DND-41 (cell line): Measurements from ENCODE around the gene ICAM5.

Source experiments
- ATAC-seq: fragments of 200-7000 bp; cut with Tn5 transposase; 3 replicates; pipeline ENCODE4 v1.9.1; 2021; ENCODE audit warnings: low read depth; ENCODE audit not compliant: insufficient read depth
- DNase-seq: peaks from one replicate; pipeline ENCODE4 v3.0.0-alpha.2; 2020
- H2AFZ ChIP-seq: 2 replicates; pipeline ENCODE4 v1.6.0; 2012; ENCODE audit warnings: low read depth, low read length
- H3K27ac ChIP-seq: 2 replicates; pipeline ENCODE4 v1.5.1; 2012; ENCODE audit warnings: low read length, inconsistent platforms
- H3K27me3 ChIP-seq: fragments of 200-600 bp; sonication (generic); 2 replicates; pipeline ENCODE4 v1.6.0; 2012; ENCODE audit warnings: low read length, mild to moderate bottlenecking, inconsistent platforms; ENCODE audit not compliant: insufficient read depth, poor library complexity
- H3K36me3 ChIP-seq: 2 replicates; pipeline ENCODE4 v1.5.1; 2012; ENCODE audit warnings: low read length, inconsistent platforms; ENCODE audit not compliant: insufficient read depth
- H3K4me1 ChIP-seq: 2 replicates; pipeline ENCODE4 v1.5.1; 2012; ENCODE audit warnings: mild to moderate bottlenecking, low read length; ENCODE audit not compliant: insufficient read depth
- H3K4me2 ChIP-seq: 2 replicates; pipeline ENCODE4 v1.6.0; 2012; ENCODE audit warnings: mild to moderate bottlenecking, moderate library complexity, low read length, inconsistent platforms; ENCODE audit not compliant: insufficient read depth
- H3K4me3 ChIP-seq, 2 experiments: fragments of 200-600 bp in 1 of 2; shearing (Covaris generic) in 1 of 2; 2 replicates each; pipeline ENCODE4 v1.5.1; 2012 to 2016; ENCODE audit warnings: inconsistent platforms in 2 of 2, low read length in 2 of 2, mild to moderate bottlenecking in 2 of 2, low read depth in 1 of 2, moderate library complexity in 1 of 2
- H3K79me2 ChIP-seq: 2 replicates; pipeline ENCODE4 v1.6.0; 2012; ENCODE audit warnings: low read length, inconsistent platforms; ENCODE audit not compliant: insufficient read depth
- H3K9ac ChIP-seq: 2 replicates; pipeline ENCODE4 v1.6.0; 2012; ENCODE audit warnings: low read depth, mild to moderate bottlenecking, inconsistent platforms, low read length, moderate library complexity
- H3K9me3 ChIP-seq: 2 replicates; pipeline ENCODE4 v1.5.1; 2012; ENCODE audit warnings: low read length, moderate library complexity, mild to moderate bottlenecking, inconsistent platforms; ENCODE audit not compliant: insufficient read depth, severe bottlenecking
- H4K20me1 ChIP-seq: 2 replicates; pipeline ENCODE4 v1.6.0; 2012; ENCODE audit warnings: low read length; ENCODE audit not compliant: insufficient read depth
- EZH2 ChIP-seq: IDR thresholded peaks from 3 replicates; pipeline ENCODE4 v1.6.1; 2012; ENCODE audit warnings: borderline replicate concordance, low read depth, mild to moderate bottlenecking, moderate library complexity, low read length, inconsistent platforms; ENCODE audit not compliant: severe bottlenecking
- TF ChIP-seq, protein P1 (sequence below): IDR thresholded peaks from 2 replicates; pipeline ENCODE4 v1.5.1; 2012; ENCODE audit warnings: borderline replicate concordance, low read length, moderate library complexity, mild to moderate bottlenecking; ENCODE audit not compliant: poor library complexity, severe bottlenecking; ENCODE audit errors: extremely low read depth

ICAM5 gene

DNA sequence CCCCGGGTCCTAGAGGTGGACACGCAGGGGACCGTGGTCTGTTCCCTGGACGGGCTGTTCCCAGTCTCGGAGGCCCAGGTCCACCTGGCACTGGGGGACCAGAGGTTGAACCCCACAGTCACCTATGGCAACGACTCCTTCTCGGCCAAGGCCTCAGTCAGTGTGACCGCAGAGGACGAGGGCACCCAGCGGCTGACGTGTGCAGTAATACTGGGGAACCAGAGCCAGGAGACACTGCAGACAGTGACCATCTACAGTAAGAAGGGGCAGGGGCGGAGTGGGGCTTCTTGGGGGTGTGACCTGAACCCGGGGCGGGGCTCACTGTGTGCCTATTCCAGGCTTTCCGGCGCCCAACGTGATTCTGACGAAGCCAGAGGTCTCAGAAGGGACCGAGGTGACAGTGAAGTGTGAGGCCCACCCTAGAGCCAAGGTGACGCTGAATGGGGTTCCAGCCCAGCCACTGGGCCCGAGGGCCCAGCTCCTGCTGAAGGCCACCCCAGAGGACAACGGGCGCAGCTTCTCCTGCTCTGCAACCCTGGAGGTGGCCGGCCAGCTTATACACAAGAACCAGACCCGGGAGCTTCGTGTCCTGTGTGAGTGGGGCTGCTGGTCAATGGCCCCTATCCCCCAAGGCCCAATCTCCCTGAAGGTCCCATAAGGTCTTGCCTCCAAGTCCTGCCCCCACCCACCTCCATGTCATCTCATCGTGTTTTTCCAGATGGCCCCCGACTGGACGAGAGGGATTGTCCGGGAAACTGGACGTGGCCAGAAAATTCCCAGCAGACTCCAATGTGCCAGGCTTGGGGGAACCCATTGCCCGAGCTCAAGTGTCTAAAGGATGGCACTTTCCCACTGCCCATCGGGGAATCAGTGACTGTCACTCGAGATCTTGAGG lies 5.4 kb upstream of the ICAM5 start:
- no peak overlapping the region for H3K4me3 ChIP-seq
- H3K4me1 ChIP-seq = peaks cover 23% of the 10 kb centered on the region
- no peaks in the 10 kb centered on the region for H3K27me3 ChIP-seq
- no peaks in the 10 kb centered on the region for H3K79me2 ChIP-seq
- no peak overlapping the region for H3K9ac ChIP-seq
- no peak overlapping the region for H3K27ac ChIP-seq
- no peak for ATAC-seq
- H3K4me2 ChIP-seq = no peak overlapping the region
- no peaks in the 10 kb centered on the region for H3K9me3 ChIP-seq
- no peaks in the 10 kb centered on the region for H4K20me1 ChIP-seq
- peaks cover 17% of the 10 kb centered on the region for H3K36me3 ChIP-seq
- no peak overlapping the region for H2AFZ ChIP-seq
- no peak for DNase-seq
- TF ChIP-seq, protein P1, sequence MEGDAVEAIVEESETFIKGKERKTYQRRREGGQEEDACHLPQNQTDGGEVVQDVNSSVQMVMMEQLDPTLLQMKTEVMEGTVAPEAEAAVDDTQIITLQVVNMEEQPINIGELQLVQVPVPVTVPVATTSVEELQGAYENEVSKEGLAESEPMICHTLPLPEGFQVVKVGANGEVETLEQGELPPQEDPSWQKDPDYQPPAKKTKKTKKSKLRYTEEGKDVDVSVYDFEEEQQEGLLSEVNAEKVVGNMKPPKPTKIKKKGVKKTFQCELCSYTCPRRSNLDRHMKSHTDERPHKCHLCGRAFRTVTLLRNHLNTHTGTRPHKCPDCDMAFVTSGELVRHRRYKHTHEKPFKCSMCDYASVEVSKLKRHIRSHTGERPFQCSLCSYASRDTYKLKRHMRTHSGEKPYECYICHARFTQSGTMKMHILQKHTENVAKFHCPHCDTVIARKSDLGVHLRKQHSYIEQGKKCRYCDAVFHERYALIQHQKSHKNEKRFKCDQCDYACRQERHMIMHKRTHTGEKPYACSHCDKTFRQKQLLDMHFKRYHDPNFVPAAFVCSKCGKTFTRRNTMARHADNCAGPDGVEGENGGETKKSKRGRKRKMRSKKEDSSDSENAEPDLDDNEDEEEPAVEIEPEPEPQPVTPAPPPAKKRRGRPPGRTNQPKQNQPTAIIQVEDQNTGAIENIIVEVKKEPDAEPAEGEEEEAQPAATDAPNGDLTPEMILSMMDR = no peak
- TF ChIP-seq EZH2 = no peak

DNA sequence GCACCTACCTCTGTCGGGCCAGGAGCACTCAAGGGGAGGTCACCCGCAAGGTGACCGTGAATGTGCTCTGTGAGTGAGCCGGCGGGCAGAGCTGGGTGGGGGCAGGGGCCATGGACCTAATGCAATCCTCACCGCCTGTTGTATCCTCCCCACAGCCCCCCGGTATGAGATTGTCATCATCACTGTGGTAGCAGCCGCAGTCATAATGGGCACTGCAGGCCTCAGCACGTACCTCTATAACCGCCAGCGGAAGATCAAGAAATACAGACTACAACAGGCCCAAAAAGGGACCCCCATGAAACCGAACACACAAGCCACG lies 4.8 kb upstream of the ICAM5 start:
- ATAC-seq (no peak), DNase-seq (no peak)
- no peaks in the 10 kb centered on the region for H4K20me1 ChIP-seq
- no peaks in the 10 kb centered on the region for H3K79me2 ChIP-seq
- no peak overlapping the region for H3K27ac ChIP-seq
- no peak overlapping the region for H3K9ac ChIP-seq
- no peak overlapping the region for H3K4me2 ChIP-seq
- H3K4me1 ChIP-seq = peaks cover 23% of the 10 kb centered on the region
- TF ChIP-seq, protein P1 = no peak
- no peak for TF ChIP-seq EZH2
- no peak overlapping the region for H2AFZ ChIP-seq
- no peak overlapping the region for H3K4me3 ChIP-seq
- peaks cover 17% of the 10 kb centered on the region for H3K36me3 ChIP-seq
- no peaks in the 10 kb centered on the region for H3K9me3 ChIP-seq
- H3K27me3 ChIP-seq = no peaks in the 10 kb centered on the region

DNA sequence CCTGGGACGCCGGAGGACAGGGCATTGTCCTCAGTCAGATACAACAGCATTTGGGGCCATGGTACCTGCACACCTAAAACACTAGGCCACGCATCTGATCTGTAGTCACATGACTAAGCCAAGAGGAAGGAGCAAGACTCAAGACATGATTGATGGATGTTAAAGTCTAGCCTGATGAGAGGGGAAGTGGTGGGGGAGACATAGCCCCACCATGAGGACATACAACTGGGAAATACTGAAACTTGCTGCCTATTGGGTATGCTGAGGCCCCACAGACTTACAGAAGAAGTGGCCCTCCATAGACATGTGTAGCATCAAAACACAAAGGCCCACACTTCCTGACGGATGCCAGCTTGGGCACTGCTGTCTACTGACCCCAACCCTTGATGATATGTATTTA lies 4.4 kb upstream of the ICAM5 start:
- TF ChIP-seq EZH2 = no peak
- TF ChIP-seq, protein P1 = no peak
- Histone ChIP-seq H3K27me3 (no peaks in the 10 kb centered on the region), H3K27ac (no peak overlapping the region), H4K20me1 (no peaks in the 10 kb centered on the region), H3K36me3 (peaks cover 17% of the 10 kb centered on the region), H3K4me3 (no peak overlapping the region), H3K79me2 (no peaks in the 10 kb centered on the region), H2AFZ (no peak overlapping the region), H3K4me1 (peaks cover 23% of the 10 kb centered on the region), H3K4me2 (no peak overlapping the region), H3K9ac (no peak overlapping the region), H3K9me3 (no peaks in the 10 kb centered on the region)
- DNase-seq (no peak), ATAC-seq (no peak)
